A549 (cell line): Measurements from ENCODE around the gene KBTBD13.

Experiments used
- CTCF ChIP-seq: fragments of >200 bp; sonication (Bioruptor Twin); formaldehyde crosslinking; IDR thresholded peaks from 3 replicates; pipeline ENCODE4 v1.5.1; 2016
- ESRRA ChIP-seq: fragments of 150-350 bp; IDR thresholded peaks from 2 replicates; pipeline ENCODE4 v1.6.1; 2014; ENCODE audit warnings: mild to moderate bottlenecking, low read length, borderline replicate concordance
- JUN ChIP-seq, 2 experiments: fragments of >200 bp; sonication (Bioruptor Twin); formaldehyde crosslinking; IDR thresholded peaks; 2 replicates in 1 of 2; 3 replicates in 1 of 2; pipeline ENCODE4 v1.6.1; 2016 to 2017
- MAX ChIP-seq: IDR thresholded peaks from 2 replicates; pipeline ENCODE4 v1.6.1; 2012
- MYC ChIP-seq: IDR thresholded peaks from 2 replicates; pipeline ENCODE4 v1.6.1; 2012; ENCODE audit warnings: mild to moderate bottlenecking, inconsistent platforms, low read length, improper control_type of control experiment, borderline replicate concordance
- POLR2A ChIP-seq: IDR thresholded peaks from 2 replicates; pipeline ENCODE4 v1.6.1; 2012; ENCODE audit warnings: mild to moderate bottlenecking, low read length
- RAD21 ChIP-seq, 2 experiments: fragments of >200 bp in 1 of 2; sonication (Bioruptor Twin) in 1 of 2; formaldehyde crosslinking in 1 of 2; IDR thresholded peaks in 1 of 2; conservative IDR thresholded peaks in 1 of 2; 2 replicates in 1 of 2; 3 replicates in 1 of 2; pipeline ENCODE4 v1.6.1; 2012 to 2018; ENCODE audit warnings: inconsistent platforms in 1 of 2
- RCOR1 ChIP-seq: fragments of 150-350 bp; IDR thresholded peaks from 2 replicates; pipeline ENCODE4 v1.6.1; 2014; ENCODE audit warnings: antibody characterized with exemption, low read length, low read depth
- REST ChIP-seq: fragments of 200-600 bp; sonication (generic); IDR thresholded peaks from 2 replicates; pipeline ENCODE4 v1.6.1; 2016; ENCODE audit warnings: antibody characterized with exemption, mild to moderate bottlenecking, moderate library complexity
- RFX5 ChIP-seq: fragments of 450-650 bp; IDR thresholded peaks from 2 replicates; pipeline ENCODE4 v1.7.1; 2014; ENCODE audit warnings: antibody characterized with exemption, mild to moderate bottlenecking, moderate library complexity
- SMC3 ChIP-seq: fragments of >200 bp; sonication (Bioruptor Twin); formaldehyde crosslinking; IDR thresholded peaks from 3 replicates; pipeline ENCODE4 v1.6.1; 2018; ENCODE audit warnings: inconsistent platforms

GRCh38 chr15:65091946-65092770, 15.6 kb downstream of the KBTBD13 start:
- TF ChIP-seq POLR2A, result no peak
- TF ChIP-seq CTCF, result no peak
- TF ChIP-seq RCOR1, result no peak
- no peak for TF ChIP-seq RAD21 (conservative IDR thresholded peaks at IDR 0.05 in 1 of 2, IDR thresholded peaks at IDR 0.05 in 1 of 2)
- TF ChIP-seq RFX5, result no peak
- no peak for TF ChIP-seq SMC3
- no peak for TF ChIP-seq ESRRA
- TF ChIP-seq MYC, result no peak
- TF ChIP-seq JUN (IDR thresholded peaks at IDR 0.05), result no peak
- no peak for TF ChIP-seq MAX
- TF ChIP-seq REST, result no peak
